KG1 (cell line): Measurements from ENCODE around the gene DOCK10.
"Not testable (repeated sequence)": the region's sequence is repeated elsewhere in the genome, so short reads cannot be mapped to it uniquely, and the experiment has no call there.

Experiments
- DNase-seq: peaks from one replicate; lab custom pipeline; 2025; lab: John Stamatoyannopoulos, UW

Gene DOCK10

DNA sequence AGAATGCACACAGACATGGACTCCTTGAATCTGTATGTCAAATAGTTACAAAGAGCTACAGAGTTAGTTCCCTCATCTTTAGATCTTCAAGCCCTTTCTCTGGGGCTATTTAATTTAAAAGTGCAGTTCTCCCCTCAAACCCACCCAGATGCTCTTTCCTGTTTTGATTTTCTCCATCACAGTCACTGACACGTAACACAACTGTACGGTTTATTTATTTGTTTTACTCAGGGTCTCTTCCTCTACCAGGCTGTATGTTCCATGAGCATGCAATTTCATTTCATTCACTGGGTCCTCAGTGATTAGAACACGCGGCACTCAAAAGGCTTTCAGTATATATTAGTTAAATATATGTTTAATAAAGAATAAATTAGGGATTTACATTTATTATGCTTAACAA lies 94.7 kb downstream of the DOCK10 start:
- no peak for DNase-seq

DNA sequence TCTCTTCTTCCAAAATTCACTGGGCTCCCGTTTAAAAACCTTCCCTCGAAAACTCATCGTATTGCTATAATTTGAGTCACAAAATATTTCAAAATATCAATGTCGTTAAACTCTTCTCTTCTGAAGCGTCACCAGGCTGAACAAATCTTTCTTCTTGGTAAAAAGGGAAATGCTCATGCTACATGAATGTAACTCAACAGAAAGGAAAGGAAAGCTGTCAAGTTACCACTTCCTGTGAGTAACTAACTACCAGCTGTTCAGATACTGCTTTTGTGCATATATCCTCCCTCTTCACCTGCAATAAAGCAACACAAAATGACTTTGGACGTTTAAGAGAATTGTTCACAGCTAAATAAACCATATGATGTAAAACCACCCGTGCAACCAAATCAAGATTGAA lies 95.4 kb downstream of the DOCK10 start:
- peak; percentile 42 for DNase-seq

- no peak for DNase-seq
Observed at GRCh38 chr2:224944707-224945547, 97.3 kb downstream of the DOCK10 start.

- DNase-seq, result not testable (repeated sequence)
Observed at GRCh38 chr2:224943601-224944041, 98.6 kb downstream of the DOCK10 start.

GRCh38 chr2:224941960-224942359 lies 100.3 kb downstream of the DOCK10 start:
- no peak for DNase-seq

- no peak for DNase-seq
Observed at GRCh38 chr2:224940618-224941017, 101.7 kb downstream of the DOCK10 start.

DNA sequence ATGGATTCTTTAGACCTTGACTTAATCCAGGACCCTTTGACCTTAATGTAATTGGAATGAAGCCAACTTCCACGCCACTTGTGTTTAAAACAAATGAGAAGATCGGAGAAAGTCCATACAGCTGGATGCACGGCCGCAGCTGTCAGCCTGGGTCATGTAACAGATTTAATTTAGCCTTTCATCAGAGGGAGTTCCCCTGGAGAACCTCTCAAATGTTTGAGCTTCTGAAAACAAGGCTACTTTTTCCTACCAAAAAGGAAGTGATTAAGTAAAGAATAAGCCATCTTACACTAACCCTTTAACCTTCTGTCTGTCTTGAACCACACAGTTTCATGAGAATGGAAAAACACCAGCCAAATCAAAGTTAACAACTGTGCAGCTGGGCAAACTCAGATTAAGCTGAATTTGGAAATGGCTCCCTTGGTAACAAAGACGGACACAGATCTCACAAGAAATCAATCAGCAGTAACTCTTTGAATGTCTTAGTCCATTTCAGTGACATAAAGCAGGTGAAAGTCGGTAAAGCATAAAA lies 103.6 kb downstream of the DOCK10 start:
- no peak for DNase-seq

- DNase-seq, result no peak
Observed at GRCh38 chr2:224937887-224938286, 104.4 kb downstream of the DOCK10 start.

DNA sequence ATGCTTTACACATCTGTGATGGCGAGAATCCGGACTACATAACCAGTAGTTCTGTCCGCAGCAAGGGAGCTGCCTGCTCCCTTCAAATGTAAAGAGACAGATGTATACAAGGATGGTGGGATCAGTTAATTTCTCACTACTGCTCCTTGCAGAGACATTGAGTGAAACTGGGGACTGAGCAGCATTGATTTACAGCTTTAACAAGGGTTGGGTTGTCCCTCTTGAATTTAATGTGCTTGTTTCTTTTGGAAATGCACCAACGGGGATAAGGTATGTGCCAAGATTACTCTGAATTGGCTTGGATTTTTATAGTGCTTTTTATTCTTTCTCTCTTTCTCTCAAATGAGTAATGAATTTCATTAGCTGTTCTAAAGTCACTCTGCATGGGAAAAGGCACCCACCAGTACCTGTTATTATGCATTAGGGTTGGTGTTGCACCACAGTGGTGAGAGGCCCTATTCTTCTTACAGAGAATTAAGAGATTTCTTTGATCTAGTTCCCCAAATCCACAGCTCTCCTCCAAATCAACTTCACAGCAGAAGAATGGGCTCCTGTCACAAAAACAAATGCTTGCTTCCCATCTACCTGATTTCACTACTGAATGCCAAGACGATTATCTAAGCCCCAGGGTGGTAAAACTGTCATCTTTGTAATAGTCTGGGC lies 107.6 kb downstream of the DOCK10 start:
- no peak for DNase-seq

DNA sequence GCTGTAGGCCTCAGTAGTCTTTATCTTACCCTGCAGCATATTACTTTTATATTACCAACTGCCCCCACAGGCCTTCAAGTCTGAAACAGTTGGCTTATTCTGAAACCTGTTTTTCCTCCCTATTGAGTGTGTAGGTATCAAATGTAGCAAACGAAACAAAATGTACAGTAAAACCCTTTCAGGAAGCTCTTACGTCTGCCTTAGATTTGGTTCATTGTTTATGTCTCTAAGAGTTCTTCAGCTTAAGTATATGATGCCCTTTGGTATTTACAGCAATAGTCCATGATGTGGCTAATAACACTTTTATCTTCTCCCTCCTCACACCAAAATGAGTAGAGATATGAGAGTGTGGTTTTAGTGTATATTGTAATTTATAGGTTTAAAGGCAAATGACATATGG lies 108.8 kb downstream of the DOCK10 start:
- no peak for DNase-seq

GRCh38 chr2:224932522-224932921 lies 109.7 kb downstream of the DOCK10 start:
- DNase-seq, result no peak

GRCh38 chr2:224931956-224932355 lies 110.3 kb downstream of the DOCK10 start:
- no peak for DNase-seq

GRCh38 chr2:224930990-224931389 lies 111.3 kb downstream of the DOCK10 start:
- DNase-seq, result no peak

GRCh38 chr2:224930124-224930523 lies 112.1 kb downstream of the DOCK10 start:
- DNase-seq, result peak; percentile 75

GRCh38 chr2:224929512-224929911 lies 112.8 kb downstream of the DOCK10 start:
- DNase-seq, result no peak

- DNase-seq, result no peak
Observed at GRCh38 chr2:224927646-224928173, 114.6 kb downstream of the DOCK10 start.

DNA sequence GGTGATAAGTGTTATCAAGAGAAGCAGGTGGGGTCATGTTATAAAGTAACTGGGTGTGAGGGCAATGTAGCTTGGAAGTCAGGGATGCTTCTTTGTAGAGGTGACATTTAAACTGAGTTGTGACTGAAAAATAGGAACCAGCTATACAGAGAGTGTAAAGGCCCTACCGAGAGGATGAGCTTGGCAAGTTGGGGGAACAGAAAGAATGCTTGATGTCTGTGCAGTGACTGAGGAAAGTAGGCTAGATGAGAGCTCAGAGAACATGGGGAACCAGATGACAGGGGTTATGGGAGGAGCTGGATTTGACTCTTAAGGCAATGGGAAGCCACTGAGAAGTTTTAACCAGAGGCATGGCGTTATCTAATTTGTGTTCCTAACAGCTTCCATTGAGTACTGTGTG lies 115.3 kb downstream of the DOCK10 start:
- no peak for DNase-seq

GRCh38 chr2:224925810-224926100 lies 116.5 kb downstream of the DOCK10 start:
- DNase-seq, result no peak

- DNase-seq, result no peak
Observed at GRCh38 chr2:224925061-224925809, 117.0 kb downstream of the DOCK10 start.

DNA sequence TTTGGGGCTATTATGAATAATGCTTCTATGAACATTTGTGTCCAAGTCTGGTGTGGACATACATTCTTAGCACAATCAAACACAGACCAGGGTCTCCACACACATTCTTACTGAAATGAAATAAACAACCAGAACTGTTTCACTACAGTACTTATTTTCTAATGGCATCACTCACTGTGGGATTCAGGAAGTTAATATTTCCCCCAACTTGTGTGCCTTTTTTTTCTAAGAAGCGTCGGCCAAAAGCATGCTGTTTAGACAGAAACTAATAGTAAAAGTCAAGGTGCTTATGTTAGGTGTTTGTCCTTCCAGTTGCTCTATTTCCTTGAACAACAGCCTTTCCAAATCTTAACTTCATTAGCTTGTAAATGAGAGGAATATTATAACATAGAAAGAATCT lies 117.6 kb downstream of the DOCK10 start:
- no peak for DNase-seq

DNA sequence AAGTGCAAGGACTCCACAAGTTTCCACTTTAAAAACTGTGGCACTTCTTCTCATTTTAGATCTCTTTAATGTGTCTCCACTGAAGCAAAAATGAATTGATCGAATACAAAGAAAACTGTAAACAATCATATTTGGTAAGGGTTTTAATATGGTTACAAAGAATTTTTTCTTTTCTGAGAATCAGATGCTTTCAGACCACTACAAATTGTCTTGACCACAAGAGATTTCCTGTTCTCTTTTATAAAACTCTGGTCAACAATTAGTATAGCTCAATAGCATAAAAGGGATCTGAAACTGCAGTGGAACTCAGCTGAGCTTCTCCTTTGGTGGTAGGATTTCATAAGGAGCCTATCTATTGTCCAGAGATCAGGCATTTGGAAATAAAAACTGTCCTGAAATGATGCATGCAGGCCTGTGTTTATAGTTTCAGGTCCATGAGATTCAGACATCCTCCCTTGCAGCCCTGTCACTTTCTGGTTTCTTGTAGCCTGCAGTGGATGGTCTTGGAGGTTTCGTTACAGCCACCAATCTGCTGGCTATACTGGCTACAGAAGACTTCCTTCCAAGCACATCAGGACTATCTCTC lies 120.0 kb downstream of the DOCK10 start:
- no peak for DNase-seq

DNA sequence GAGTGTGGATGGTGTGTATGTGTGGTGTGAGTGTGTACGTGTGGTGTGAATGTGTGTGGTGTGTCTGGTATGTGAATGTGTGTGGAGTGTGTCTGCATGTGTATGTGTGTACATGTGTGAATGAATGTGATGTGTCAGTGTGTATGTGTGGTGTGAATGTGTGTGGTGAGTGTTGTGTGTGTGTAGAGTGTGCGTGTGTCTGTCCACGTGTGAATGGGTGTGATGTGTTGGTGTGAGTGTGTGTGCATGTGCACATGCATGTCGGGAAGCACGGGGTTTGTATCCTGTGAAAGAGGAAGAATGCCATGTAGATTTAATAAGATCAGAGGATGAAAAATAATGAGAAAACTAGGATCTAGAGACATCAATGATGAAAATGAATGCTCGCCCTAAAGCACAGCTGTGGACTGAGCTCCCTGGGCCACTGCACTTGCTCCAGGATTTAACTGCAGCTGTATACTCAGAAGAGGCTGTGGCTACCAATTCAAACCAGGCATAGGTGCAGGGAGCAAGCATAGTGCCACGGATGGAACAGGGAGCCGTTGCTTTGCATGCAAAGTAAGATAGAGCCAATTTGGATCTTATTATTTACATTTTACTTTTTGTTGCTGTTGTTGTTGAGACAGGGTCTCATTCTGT lies 122.7 kb downstream of the DOCK10 start:
- DNase-seq, result no peak
